Activated T-cell treated with anti-CD3 and anti-CD28 coated beads, Interleukin-2, amount 50 U/mL, for 24 hours (primary cell): ENCODE results near the gene ACVR1C.

Experiments
- DNase-seq: peaks from one replicate; pipeline ENCODE4 v3.0.0-alpha.2; 2020
- H3K27ac Mint-ChIP-seq: 2 replicates; pipeline ENCODE4 v1.8.0; 2020; ENCODE audit warnings: mild to moderate bottlenecking, mixed read lengths
- H3K27me3 Mint-ChIP-seq: 2 replicates; pipeline ENCODE4 v1.8.0; 2020; ENCODE audit warnings: mixed read lengths
- H3K36me3 Mint-ChIP-seq: 2 replicates; pipeline ENCODE4 v1.8.0; 2020; ENCODE audit warnings: low read depth, mixed read lengths
- H3K4me1 Mint-ChIP-seq: 2 replicates; pipeline ENCODE4 v1.8.0; 2020; ENCODE audit warnings: low read depth, mixed read lengths
- H3K4me3 Mint-ChIP-seq: 2 replicates; pipeline ENCODE4 v1.8.0; 2020; ENCODE audit warnings: mild to moderate bottlenecking, moderate library complexity, mixed read lengths
- H3K9me3 Mint-ChIP-seq: 2 replicates; pipeline ENCODE4 v1.8.0; 2020; ENCODE audit warnings: mixed read lengths

Gene ACVR1C

DNA sequence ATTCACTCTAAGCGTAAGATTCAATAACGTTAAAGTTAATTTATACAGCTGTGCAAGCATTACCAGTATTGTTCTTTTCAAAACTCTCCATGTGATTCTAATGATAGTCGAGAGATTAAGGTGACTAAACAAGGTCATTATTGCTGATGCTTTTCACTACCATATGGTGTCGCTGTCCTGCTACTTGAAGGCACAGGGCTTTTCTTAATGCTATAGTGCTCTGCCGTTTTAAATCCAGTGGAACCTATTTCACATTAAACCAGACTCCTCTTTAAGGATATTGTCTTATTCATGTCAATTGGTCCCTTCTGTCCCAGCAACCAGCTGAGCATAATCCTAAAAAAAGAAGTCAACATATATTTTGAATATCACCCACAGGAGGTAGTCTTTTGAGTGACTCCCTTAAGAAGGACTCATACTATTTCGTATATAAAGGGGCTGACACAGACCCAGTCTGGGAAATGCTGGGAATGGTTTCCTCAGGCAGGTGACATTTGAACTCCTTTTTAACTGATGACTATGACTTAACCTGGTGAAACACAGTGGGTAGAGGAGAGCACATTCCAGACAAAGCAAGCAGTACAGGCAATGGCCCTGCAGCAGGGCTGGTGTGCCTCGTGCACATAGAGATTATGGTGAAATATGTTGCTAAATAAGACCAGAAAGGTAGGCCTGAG lies 130.9 kb downstream of the ACVR1C start:
- no peaks in the 10 kb centered on the region for H3K36me3 Mint-ChIP-seq
- no peak overlapping the region for H3K4me3 Mint-ChIP-seq
- H3K4me1 Mint-ChIP-seq: peaks cover 42% of the 10 kb centered on the region
- DNase-seq: no peak
- no peaks in the 10 kb centered on the region for H3K9me3 Mint-ChIP-seq
- H3K27ac Mint-ChIP-seq: no peak overlapping the region
- no peaks in the 10 kb centered on the region for H3K27me3 Mint-ChIP-seq

- H3K4me3 Mint-ChIP-seq: no peak overlapping the region
- H3K9me3 Mint-ChIP-seq: no peaks in the 10 kb centered on the region
- H3K4me1 Mint-ChIP-seq: peaks cover 68% of the 10 kb centered on the region
- H3K36me3 Mint-ChIP-seq: no peaks in the 10 kb centered on the region
- H3K27me3 Mint-ChIP-seq: no peaks in the 10 kb centered on the region
- H3K27ac Mint-ChIP-seq: no peak overlapping the region
- peak; percentile 72 for DNase-seq
Observed at GRCh38 chr2:157492189-157492773, 136.4 kb downstream of the ACVR1C start.

GRCh38 chr2:157489983-157490382 lies 138.7 kb downstream of the ACVR1C start:
- no peak for DNase-seq
- no peaks in the 10 kb centered on the region for H3K27me3 Mint-ChIP-seq
- peaks cover 87% of the 10 kb centered on the region for H3K4me1 Mint-ChIP-seq
- no peaks in the 10 kb centered on the region for H3K36me3 Mint-ChIP-seq
- H3K4me3 Mint-ChIP-seq: no peak overlapping the region
- no peaks in the 10 kb centered on the region for H3K9me3 Mint-ChIP-seq
- H3K27ac Mint-ChIP-seq: no peak overlapping the region

- Mint-ChIP-seq H3K4me3 (no peak overlapping the region), H3K27ac (peak overlapping the region; percentile 87), H3K4me1 (peaks cover 91% of the 10 kb centered on the region), H3K36me3 (no peaks in the 10 kb centered on the region), H3K27me3 (no peaks in the 10 kb centered on the region), H3K9me3 (no peaks in the 10 kb centered on the region)
- DNase-seq: no peak
Observed at GRCh38 chr2:157488877-157489276, 139.8 kb downstream of the ACVR1C start.

GRCh38 chr2:157487747-157488146 lies 140.9 kb downstream of the ACVR1C start:
- Mint-ChIP-seq H3K9me3 (no peaks in the 10 kb centered on the region), H3K36me3 (no peaks in the 10 kb centered on the region), H3K27me3 (no peaks in the 10 kb centered on the region), H3K4me3 (no peak overlapping the region), H3K27ac (peak overlapping the region; percentile 87), H3K4me1 (peaks cover 88% of the 10 kb centered on the region)
- no peak for DNase-seq

DNA sequence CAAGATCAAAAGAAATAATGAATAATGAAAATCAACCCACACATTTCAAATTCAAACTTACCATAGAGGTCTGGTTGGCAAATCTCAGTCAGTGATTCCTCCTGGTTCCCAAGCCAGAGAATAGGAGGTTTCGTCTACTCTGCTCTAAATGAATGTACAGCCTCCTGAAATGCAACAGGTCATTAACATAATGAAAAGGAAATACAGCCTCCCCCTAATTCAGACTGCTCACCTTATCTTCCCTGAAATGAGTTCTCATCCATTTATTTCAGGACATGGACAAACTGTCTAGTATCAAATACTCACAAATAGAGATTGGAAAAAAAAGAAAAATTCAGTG lies 141.4 kb downstream of the ACVR1C start:
- Mint-ChIP-seq H3K36me3 (no peaks in the 10 kb centered on the region), H3K9me3 (no peaks in the 10 kb centered on the region), H3K4me3 (peak overlapping the region; percentile 53), H3K4me1 (peaks cover 88% of the 10 kb centered on the region), H3K27me3 (no peaks in the 10 kb centered on the region), H3K27ac (peak overlapping the region; percentile 87)
- no peak for DNase-seq

DNA sequence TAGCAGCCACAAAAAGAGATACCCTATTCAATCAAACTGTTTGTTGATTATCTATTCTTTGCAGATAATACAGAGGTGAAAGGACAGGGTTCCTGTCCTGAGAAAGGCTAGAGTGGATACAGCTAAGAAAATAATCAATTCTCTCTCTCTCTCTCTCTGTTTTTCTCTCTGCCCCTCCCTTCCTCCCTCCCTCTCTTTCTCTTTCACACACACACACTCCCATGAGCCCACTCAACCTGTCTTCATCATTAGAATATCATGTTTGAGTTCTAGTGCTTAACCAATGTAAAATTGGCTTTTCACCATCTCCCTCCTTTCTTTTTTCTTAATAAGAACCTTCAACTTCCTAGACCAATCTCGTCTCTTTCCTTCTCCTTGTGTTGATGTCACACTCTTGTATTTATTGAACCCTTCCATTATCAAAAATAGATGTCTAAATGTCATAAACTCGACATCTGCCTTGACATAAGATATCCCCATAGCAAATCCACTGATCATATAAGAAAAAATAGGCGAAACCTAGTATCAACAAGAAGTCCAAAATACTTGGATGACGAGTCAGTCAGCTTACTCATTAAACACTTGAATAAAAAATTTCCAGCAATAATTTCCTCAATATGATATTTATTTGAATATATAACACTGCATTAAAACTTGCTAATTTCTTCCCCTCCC lies 141.9 kb downstream of the ACVR1C start:
- H3K27ac Mint-ChIP-seq: peak overlapping the region; percentile 87

DNA sequence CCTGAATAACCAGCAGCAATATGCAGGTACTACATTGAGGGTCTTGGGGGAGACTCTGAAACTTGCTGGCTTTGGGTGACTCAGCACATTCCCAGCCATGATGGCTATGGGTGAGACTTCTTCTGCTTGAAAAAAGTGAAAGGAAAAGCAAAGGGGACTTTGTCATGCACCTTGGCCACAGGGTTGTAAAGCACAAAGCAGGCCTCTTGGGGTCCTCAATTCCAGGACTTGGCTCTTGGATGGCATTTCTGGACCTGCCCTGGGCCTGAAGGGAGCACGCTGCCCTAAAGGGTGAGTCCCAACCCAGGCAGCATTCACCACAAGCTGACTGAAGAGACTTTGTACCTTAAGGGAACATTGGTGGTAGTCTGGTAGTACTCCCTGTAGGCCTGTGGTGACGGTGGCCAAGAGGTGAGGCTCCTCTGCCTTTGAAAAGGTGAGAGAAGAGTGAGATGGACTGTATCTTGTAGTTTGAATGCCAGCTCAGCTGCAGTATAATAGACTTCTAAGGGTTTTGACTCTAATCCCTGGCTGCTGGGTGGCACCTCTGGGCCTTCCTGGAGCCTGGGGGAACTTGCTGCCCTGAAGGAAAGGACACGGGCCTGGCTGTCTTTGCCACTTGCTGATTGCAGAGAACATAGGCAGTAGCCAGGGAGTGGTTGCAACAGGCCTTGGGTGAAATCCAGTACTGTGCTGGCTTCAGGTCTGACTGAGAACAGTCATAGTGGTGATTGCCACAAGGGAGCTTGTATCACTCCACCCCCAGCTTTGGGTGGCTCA lies 148.3 kb downstream of the ACVR1C start:
- Mint-ChIP-seq H3K36me3 (peaks cover 8% of the 10 kb centered on the region), H3K4me3 (peak overlapping the region; percentile 51), H3K4me1 (peaks cover 90% of the 10 kb centered on the region), H3K27me3 (no peaks in the 10 kb centered on the region), H3K27ac (peak overlapping the region; percentile 97), H3K9me3 (no peaks in the 10 kb centered on the region)
- DNase-seq: peak; percentile 64

More for the DNA sequence above, 141.9 kb downstream of the ACVR1C start:
- Mint-ChIP-seq H3K4me1 (peaks cover 87% of the 10 kb centered on the region), H3K9me3 (no peaks in the 10 kb centered on the region), H3K27me3 (no peaks in the 10 kb centered on the region), H3K36me3 (no peaks in the 10 kb centered on the region), H3K4me3 (peak overlapping the region; percentile 53)
- no peak for DNase-seq

DNA sequence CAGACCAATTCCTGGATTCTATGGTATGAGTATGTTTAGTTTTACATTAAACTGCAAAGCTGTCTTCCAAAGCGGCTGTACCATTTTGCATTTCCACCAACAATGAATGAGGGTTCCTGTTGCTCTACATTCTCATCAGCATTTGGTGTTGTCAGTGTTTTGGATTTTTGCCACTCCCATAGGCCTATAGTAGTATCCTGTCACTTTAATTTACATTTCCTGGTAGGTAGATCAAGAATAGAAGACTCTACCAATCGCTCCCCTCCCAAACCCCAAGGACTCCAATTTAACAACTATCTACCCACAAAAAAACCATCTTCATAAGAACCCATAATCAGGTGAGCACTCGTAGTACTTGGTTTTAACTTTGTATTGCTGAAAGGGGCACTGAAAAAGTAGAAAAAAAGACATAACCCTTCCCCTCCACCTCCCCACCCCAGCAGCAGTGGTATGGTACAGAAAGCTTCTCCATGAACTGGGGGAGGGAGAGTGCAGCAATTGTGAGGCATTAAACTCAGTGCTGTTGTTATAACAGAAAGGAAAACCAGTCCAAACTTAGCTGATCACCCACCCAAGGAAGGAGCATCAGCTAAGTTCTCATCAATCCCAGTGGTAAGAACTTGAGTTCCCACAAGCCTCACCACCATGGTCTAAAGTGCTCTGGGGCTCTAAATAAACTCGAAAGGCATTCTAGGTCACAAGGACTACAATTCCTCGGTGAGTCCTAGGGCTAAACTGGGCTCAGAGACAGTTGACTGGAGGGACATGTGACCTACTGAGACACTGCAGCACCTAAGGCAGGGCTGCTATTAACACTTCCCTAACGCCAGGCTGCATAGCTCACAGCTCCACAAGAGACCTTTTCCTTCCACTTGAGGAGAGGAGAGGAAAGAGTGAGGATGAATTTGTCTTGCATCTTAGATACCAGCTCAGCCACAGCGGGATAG lies 149.3 kb downstream of the ACVR1C start:
- H3K4me3 Mint-ChIP-seq: peak overlapping the region; percentile 59
- H3K36me3 Mint-ChIP-seq: peaks cover 8% of the 10 kb centered on the region
- DNase-seq: no peak
- peaks cover 89% of the 10 kb centered on the region for H3K4me1 Mint-ChIP-seq
- H3K9me3 Mint-ChIP-seq: no peaks in the 10 kb centered on the region
- no peaks in the 10 kb centered on the region for H3K27me3 Mint-ChIP-seq
- H3K27ac Mint-ChIP-seq: peak overlapping the region; percentile 97

GRCh38 chr2:157477919-157478318 lies 150.7 kb downstream of the ACVR1C start:
- DNase-seq: no peak
- Mint-ChIP-seq H3K4me3 (peak overlapping the region; percentile 24), H3K36me3 (peaks cover 8% of the 10 kb centered on the region)

GRCh38 chr2:157476953-157477709 lies 151.5 kb downstream of the ACVR1C start:
- peak overlapping the region; percentile 57 for H3K4me3 Mint-ChIP-seq

More at GRCh38 chr2:157477919-157478318, 150.7 kb downstream of the ACVR1C start:
- Mint-ChIP-seq H3K9me3 (no peaks in the 10 kb centered on the region), H3K27ac (peak overlapping the region; percentile 97), H3K27me3 (no peaks in the 10 kb centered on the region), H3K4me1 (peaks cover 94% of the 10 kb centered on the region)

More at GRCh38 chr2:157476953-157477709, 151.5 kb downstream of the ACVR1C start:
- Mint-ChIP-seq H3K4me1 (peaks cover 94% of the 10 kb centered on the region), H3K9me3 (no peaks in the 10 kb centered on the region), H3K27me3 (no peaks in the 10 kb centered on the region), H3K27ac (peak overlapping the region; percentile 97), H3K36me3 (peaks cover 8% of the 10 kb centered on the region)
- no peak for DNase-seq
